PFSK-1 (cell line): ENCODE data around the gene SH3PXD2A.

Experiments used
- FOXP2 ChIP-seq: optimal IDR thresholded peaks from 2 replicates; pipeline ENCODE3; 2011; ENCODE audit warnings: borderline replicate concordance, control low read depth, inconsistent platforms; ENCODE audit not compliant: insufficient read depth; ENCODE audit errors: extremely low read length, extremely low read depth
- POLR2AphosphoS5 ChIP-seq: IDR thresholded peaks from 2 replicates; pipeline ENCODE4 v1.6.1; 2012; ENCODE audit warnings: low read depth, mild to moderate bottlenecking, control low read depth, low read length, moderate library complexity
- SIN3A ChIP-seq: IDR thresholded peaks from 2 replicates; pipeline ENCODE4 v1.6.1; 2012; ENCODE audit warnings: mild to moderate bottlenecking, low read length, moderate library complexity, borderline replicate concordance; ENCODE audit not compliant: insufficient read depth
- TAF1 ChIP-seq: IDR thresholded peaks from 2 replicates; pipeline ENCODE4 v1.6.1; 2012; ENCODE audit warnings: low read length, control low read depth, borderline replicate concordance; ENCODE audit not compliant: insufficient read depth
- TF ChIP-seq, protein P1 (sequence below), 2 experiments: IDR thresholded peaks; 2 replicates each; pipeline versions ENCODE4 v1.6.1 to v1.8.0; 2011 to 2012; ENCODE audit warnings: low read depth in 2 of 2, low read length in 2 of 2, control low read depth in 1 of 2, inconsistent platforms in 1 of 2, mild to moderate bottlenecking in 1 of 2, moderate library complexity in 1 of 2; ENCODE audit not compliant: insufficient read depth in 1 of 2

SH3PXD2A gene

DNA sequence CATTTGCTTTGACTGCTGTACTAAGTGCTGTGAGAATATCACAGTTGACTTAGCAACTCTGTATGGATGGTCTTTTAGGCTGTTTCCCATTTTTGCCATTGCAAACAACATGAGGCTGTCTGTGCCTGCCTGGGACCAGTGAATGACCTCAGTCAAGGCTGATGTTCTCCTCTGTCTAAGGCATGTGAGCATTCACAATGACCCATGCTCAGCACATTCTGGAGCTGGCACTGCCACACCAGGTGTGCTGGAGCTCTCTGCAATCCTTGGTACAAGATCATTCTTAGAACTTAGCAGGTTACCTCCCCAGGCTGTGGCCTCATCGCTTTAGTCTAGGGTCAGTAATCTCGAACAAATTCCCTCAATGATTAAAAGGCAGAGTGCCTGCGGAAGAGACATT is 61.9 kb downstream of the SH3PXD2A start:
- TF ChIP-seq, protein P1, sequence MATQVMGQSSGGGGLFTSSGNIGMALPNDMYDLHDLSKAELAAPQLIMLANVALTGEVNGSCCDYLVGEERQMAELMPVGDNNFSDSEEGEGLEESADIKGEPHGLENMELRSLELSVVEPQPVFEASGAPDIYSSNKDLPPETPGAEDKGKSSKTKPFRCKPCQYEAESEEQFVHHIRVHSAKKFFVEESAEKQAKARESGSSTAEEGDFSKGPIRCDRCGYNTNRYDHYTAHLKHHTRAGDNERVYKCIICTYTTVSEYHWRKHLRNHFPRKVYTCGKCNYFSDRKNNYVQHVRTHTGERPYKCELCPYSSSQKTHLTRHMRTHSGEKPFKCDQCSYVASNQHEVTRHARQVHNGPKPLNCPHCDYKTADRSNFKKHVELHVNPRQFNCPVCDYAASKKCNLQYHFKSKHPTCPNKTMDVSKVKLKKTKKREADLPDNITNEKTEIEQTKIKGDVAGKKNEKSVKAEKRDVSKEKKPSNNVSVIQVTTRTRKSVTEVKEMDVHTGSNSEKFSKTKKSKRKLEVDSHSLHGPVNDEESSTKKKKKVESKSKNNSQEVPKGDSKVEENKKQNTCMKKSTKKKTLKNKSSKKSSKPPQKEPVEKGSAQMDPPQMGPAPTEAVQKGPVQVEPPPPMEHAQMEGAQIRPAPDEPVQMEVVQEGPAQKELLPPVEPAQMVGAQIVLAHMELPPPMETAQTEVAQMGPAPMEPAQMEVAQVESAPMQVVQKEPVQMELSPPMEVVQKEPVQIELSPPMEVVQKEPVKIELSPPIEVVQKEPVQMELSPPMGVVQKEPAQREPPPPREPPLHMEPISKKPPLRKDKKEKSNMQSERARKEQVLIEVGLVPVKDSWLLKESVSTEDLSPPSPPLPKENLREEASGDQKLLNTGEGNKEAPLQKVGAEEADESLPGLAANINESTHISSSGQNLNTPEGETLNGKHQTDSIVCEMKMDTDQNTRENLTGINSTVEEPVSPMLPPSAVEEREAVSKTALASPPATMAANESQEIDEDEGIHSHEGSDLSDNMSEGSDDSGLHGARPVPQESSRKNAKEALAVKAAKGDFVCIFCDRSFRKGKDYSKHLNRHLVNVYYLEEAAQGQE (IDR thresholded peaks at IDR 0.05; ENCODE audit: insufficient read depth in 1 of 2, low read depth in 2 of 2, low read length in 2 of 2) = no peak
- no peak for TF ChIP-seq FOXP2

DNA sequence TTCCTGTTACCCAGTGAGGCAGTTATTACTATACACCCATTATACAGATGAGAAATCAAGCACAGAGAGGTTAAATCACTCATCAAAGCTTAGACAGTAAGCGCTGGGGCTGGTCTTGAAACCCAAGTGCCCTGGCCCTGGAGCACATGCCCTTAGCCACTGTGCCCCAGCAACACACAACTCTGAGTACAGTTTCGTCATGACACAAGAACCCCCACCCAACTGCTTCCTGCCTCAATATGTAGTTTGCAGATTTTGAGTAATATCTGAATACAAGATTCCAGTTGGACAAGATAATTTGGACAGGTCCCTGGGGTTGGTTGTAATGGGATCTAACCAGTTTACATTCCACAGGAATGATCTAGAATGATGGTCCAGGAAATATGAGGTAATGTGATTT is 62.8 kb downstream of the SH3PXD2A start:
- TF ChIP-seq FOXP2 (no peak), POLR2AphosphoS5 (no peak), SIN3A (no peak), TAF1 (no peak)
- TF ChIP-seq, protein P1 (IDR thresholded peaks at IDR 0.05; ENCODE audit: insufficient read depth in 1 of 2, low read depth in 2 of 2, low read length in 2 of 2) = no peak

DNA sequence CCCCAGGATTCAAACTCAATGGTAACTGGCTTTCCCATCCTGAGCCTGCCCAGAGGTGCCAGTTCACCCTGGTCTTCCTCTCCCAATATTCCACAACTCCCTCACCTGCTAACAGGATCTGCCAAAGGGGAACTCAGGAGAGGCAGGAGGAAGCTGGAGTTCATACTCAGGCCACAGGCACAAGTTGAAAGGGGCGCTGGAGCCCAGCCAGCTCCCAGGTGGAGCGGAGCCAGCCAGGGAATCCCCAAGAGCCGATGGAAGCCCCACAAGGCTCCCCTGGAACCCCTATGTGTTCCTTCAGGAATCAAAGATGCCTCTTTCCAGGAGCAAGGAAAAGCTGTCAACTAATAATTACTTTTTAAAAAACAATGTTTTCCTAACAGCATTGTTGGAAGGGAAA is 63.5 kb downstream of the SH3PXD2A start:
- TF ChIP-seq, protein P1 (IDR thresholded peaks at IDR 0.05; ENCODE audit: insufficient read depth in 1 of 2, low read depth in 2 of 2, low read length in 2 of 2) = no peak
- TF ChIP-seq POLR2AphosphoS5 (no peak), SIN3A (no peak), FOXP2 (no peak), TAF1 (no peak)

DNA sequence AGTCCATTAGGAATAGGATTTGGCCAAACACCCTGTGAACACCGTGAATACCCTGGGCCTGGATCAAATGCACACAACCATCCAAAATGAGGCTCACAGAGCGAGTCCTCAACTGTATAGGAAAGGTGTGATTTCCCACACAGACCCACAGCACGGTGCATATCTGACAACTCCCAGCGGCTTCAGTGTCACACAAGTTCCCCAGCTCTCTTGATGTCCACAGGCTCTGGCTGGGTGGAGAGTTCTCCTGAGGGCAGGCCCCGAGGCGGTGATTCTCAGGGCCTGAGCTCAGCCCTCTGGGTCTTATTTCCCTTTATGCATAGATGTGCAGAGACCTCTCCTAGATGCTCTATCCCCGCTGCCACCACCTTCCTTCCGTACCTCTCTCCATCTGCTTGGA is 64.1 kb downstream of the SH3PXD2A start:
- TF ChIP-seq, protein P1 (IDR thresholded peaks at IDR 0.05; ENCODE audit: insufficient read depth in 1 of 2, low read depth in 2 of 2, low read length in 2 of 2) = no peak
- TF ChIP-seq FOXP2 (no peak), SIN3A (no peak), POLR2AphosphoS5 (no peak), TAF1 (no peak)

DNA sequence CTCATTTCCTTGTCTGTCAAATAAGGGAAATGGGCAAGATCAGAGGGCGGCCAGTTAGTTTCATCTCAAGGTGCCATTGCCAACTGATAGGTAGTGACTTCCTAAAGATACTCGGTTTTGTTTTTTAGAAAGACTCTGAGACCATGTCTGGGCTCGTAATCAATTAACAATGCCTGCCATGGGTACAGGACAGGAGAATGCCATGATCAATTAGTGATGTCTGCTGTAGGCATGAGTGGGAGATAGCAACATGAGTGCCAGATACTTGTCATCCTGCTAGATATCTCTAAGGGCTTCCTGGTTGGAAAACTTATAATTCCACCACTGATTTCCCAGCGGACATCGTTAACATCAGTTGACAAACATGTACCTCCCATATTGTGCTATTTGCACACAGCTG is 64.8 kb downstream of the SH3PXD2A start:
- no peak for TF ChIP-seq FOXP2
- TF ChIP-seq POLR2AphosphoS5 = no peak
- TF ChIP-seq SIN3A = no peak
- TF ChIP-seq TAF1 = no peak
- TF ChIP-seq, protein P1 (IDR thresholded peaks at IDR 0.05; ENCODE audit: insufficient read depth in 1 of 2, low read depth in 2 of 2, low read length in 2 of 2) = no peak
